ENCODE data around the gene WNT5A.

GRCh38 chr3:55526332-55527030 lies 39.4 kb upstream of the WNT5A start:
- TF ChIP-seq CTCF (IDR thresholded peaks at IDR 0.05; ENCODE audit: poor library complexity, severe bottlenecking) (no peak), POLR2AphosphoS5 (IDR thresholded peaks at IDR 0.05) (no peak), RAD21 (conservative IDR thresholded peaks at IDR 0.05) (no peak), EZH2 (IDR thresholded peaks at IDR 0.05; ENCODE audit: borderline replicate concordance, insufficient read depth, low read length, poor library complexity, severe bottlenecking) (no peak), SMC3 (conservative IDR thresholded peaks at IDR 0.05; ENCODE audit: poor library complexity) (no peak)
